Muscle of back (tissue), 11 donors: ENCODE measurements around the gene ARRDC5. TPM values are rescaled to one million over a fixed set of nuclear protein-coding genes. Genes with fewer than 3 reads are reported as not detected.
A peak's percentile ranks its signal among the peaks of the same experiment; 100 is the strongest.
"Not testable (repeated sequence)": the region's sequence is repeated elsewhere in the genome, so short reads cannot be mapped to it uniquely, and the experiment has no call there.

Source experiments
- DNase-seq, 3 donors: peaks; one replicate each; pipeline versions ENCODE4 v3.0.0 to v3.0.0-alpha.2; 2013
- polyA plus RNA-seq, 10 donors: library from polyadenylated mRNA; unstranded; fragments of 120-200 nt; gene quantifications; one replicate each; pipeline ENCODE4 v1.2.1, GENCODE V29; 2013; ENCODE audit not compliant: insufficient read length in 10 of 10

Gene ARRDC5
- polyA plus RNA-seq, 10 donors: 0.21 to 0.27 (median 0.24) TPM; not detected in 7

GRCh38 chr19:4870025-4870700 lies 32.5 kb downstream of the ARRDC5 start:
- peak in 2 of 3 donors; percentile 31 to 80 for DNase-seq

- no peak for DNase-seq
Observed at GRCh38 chr19:4868286-4868834, 34.3 kb downstream of the ARRDC5 start.

- DNase-seq: peak; percentile 96 to 97 (median 96)
Observed at GRCh38 chr19:4867534-4868285, 35.0 kb downstream of the ARRDC5 start, which contains the start of gene PLIN3. Gene PLIN3, minus strand, starts transcription at chr19:4867667. Its CDS starts 6,273 bp downstream, at chr19:4861394.

- DNase-seq: peak in 2 of 3 donors; percentile 70 to 84
Observed at GRCh38 chr19:4866595-4867424, 35.9 kb downstream of the ARRDC5 start.

- DNase-seq: no peak
Observed at GRCh38 chr19:4861147-4861546, 41.5 kb downstream of the ARRDC5 start.

GRCh38 chr19:4859697-4860096 lies 43.0 kb downstream of the ARRDC5 start:
- no peak for DNase-seq

GRCh38 chr19:4856468-4856867 lies 46.2 kb downstream of the ARRDC5 start:
- DNase-seq: not testable (repeated sequence)

- DNase-seq: not testable (repeated sequence)
Observed at GRCh38 chr19:4853506-4853905, 49.2 kb downstream of the ARRDC5 start.

- DNase-seq: no peak
Observed at GRCh38 chr19:4852484-4852883, 50.2 kb downstream of the ARRDC5 start.

- peak in 2 of 3 donors; percentile 58 to 71 for DNase-seq
Observed at GRCh38 chr19:4851551-4852290, 51.0 kb downstream of the ARRDC5 start.

GRCh38 chr19:4849019-4849418 lies 53.7 kb downstream of the ARRDC5 start:
- no peak for DNase-seq

- no peak for DNase-seq
Observed at GRCh38 chr19:4847190-4847973, 55.3 kb downstream of the ARRDC5 start.

- not testable (repeated sequence) for DNase-seq
Observed at GRCh38 chr19:4845975-4846374, 56.7 kb downstream of the ARRDC5 start.

- peak in 1 of 3 donors; percentile 57 for DNase-seq
Observed at GRCh38 chr19:4844348-4845179, 58.1 kb downstream of the ARRDC5 start.

GRCh38 chr19:4843647-4843965 lies 59.1 kb downstream of the ARRDC5 start:
- DNase-seq: no peak
